GM21717 (cell line): ENCODE measurements around the gene DAG1.

ENCODE experiments used
- ATAC-seq: cut with Tn5 transposase; IDR thresholded peaks from one replicate; pipeline ENCODE4 v1.9.1; 2021; ENCODE audit warnings: mild to moderate bottlenecking, moderate library complexity; ENCODE audit not compliant: unreplicated experiment

Gene DAG1

DNA sequence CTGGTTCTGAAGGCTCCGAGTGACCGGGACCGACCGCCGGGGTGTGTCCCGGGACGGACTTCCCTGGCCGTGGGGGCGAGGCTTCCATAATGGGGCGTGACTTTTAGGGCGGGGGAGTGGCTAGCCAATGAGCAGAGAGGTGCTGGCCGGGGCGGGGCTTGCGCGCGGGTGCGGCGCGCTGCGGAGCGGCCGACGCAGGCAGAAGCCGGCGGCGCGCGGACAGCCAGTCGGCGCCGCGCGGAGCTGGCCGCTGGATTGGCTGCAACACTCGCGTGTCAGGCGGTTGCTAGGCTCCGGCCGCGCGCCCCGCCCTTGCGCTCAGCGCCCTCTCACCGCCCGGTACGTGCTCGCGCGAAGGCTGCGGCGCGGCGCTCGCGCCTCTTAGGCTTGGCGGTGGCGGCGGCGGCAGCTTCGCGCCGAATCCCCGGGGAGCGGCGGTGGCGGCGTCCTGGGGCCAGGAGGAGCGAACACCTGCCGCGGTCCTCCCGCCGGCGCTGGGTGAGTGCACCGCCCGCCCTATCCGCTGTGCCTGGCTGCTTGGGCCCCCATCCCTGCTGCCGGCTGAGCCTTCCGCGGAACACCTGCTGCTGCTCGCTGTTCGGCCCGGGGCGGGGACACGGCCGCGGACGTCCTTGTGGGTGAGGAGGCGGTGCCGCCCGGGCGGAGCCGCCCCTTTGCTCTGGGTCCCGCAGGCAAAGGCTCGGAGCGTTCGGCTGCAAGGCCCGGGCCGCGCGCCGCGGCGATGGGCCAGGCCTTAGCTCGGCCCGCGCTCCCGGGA is at the start of gene DAG1:
Gene DAG1, plus strand, starts transcription at position 332 of the 778 bp plus-strand sequence. CDS start 40,268 bp downstream, outside the sequence.
- ATAC-seq, result peak; percentile 75

DNA sequence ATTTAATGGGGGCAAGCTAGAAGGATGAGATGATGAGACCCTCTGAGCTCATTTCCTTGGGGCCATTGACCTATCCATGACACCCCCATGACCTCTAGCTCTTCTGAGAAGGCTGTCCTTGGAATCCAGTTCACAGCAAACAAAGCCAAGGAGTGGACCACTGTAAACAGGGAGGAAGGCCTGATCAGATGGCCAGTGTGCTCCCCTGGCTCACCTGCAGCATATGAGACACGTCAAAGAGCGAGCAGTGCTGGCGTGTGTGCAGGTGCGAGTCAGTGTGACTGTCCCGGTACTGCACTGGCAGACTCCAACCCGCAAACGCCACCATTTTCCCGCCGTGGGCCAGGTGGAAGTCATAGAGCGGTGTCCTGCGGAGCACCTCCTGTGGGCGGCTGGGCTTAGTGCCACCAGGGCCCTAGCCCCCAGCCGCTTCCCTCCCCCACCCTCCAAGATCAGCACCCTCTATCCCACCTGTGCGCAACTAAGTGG is 48.1 kb upstream of the DAG1 start:
- ATAC-seq, result no peak

DNA sequence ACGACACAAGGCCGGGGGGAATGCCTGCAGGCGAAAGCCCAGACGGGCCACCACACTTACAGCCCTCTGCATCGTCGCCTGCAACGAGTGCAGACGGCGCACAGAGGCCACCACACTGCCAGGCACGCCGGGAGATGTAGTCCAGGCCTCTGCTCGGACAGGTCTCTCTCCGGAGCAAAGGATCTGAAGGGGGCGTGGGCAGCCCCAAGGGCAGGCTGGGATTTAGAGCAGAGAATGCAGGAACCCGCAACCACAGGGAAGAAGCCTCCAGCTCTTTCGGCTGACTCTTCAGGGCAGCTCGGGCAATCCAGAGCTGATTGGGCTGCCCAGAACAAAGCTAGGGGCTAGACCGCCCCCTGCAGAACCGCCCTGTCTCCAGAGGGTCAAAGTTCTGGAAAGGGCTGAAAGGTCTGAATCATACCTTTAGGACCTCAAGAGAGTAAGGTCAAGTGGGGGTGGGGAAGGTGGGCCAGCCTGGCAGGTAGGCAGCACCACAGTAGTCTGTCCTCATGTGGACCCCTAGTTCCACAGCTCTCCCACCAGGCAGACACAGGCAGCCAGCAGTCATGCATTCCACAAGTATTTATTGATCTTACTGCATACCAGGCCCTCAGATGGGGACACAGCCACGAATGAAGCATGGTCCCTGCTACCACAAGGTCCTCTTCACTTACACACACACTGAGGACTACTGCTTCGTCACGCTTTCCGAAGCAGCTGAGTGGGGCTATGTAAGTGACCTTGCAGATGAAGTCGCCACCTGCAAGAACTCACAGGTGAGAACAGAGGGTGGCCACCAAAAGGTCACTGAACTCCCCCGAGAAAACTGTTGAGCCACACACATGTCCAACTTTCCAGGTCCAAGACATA is 47.5 kb upstream of the DAG1 start, which contains the start of gene AMT:
Gene AMT, minus strand, starts transcription at position 95 of the 870 bp plus-strand sequence. Its CDS starts 23 bp downstream, at position 72.
- ATAC-seq, result no peak

DNA sequence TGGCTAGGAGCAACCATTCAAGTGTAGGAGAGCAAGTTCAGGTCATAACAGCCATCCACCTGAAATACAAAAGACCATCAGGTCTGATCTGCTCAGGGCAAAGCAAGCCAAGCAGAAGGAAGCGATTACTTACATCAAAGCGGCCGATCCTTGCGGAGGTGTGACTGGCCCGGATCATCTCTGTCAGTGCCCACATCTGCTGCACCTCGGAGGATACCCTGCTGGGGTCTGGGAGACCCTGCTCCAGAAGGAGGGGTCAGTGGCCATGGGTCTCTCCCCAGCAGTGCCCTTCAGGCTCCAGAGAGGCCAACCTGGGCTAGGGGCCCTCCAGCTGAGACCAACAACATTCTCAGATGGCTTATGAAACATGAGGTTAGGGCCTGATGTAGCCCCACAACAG is 45.3 kb upstream of the DAG1 start:
- no peak for ATAC-seq

DNA sequence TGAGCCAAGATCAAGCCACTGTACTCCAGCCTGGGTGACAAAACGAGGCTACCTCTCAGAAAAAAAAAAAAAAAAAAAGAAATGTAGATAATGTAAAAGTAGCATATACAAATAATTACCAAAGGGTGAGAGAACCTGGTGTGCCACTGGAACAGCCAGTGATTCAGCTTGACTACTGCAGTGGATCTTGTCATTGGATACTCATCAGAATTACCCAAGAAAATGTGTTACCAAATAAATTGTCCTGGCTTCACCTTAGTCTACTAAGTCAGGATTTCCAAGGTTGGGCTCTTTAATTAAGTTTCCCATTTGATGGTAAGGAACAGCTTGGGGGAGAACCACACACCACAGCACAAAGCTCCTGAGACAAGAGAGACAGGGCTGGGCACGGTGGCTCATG is 42.5 kb upstream of the DAG1 start:
- no peak for ATAC-seq

DNA sequence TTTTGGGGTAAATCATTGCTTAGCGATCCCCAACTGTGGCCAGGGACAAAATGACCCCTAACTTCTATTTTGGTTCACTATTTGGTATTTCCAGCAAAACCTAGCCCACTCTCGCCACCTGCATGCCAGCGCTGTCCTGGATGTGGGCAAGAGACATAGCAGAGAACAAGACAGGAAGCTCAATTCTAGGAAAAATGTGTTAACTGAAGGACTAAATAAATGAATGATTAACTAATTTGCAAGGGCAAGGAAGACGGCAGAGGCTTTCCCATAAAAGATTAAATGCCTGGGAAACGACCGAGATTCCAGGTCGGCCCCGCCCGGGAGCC is 41.4 kb upstream of the DAG1 start:
- no peak for ATAC-seq

DNA sequence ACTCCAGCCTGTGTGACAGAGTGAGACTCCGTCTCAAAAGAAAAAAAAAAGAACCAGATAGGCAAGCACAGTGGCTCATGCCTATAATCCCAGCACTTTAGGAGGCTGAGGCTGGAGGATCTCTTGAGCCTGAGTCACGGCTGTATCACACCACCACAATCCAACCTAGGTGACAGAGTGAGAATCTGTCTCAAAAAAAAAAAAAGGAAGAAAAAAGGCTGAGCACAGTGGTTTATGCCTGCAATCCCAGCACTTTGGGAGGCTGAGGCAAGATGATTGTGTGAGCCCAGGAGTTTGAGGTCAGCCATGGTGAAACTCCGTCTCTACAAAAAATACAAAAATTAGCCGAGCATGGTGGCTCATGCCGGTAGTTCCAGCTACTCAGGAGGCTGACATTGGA is 35.3 kb upstream of the DAG1 start:
- ATAC-seq, result no peak

DNA sequence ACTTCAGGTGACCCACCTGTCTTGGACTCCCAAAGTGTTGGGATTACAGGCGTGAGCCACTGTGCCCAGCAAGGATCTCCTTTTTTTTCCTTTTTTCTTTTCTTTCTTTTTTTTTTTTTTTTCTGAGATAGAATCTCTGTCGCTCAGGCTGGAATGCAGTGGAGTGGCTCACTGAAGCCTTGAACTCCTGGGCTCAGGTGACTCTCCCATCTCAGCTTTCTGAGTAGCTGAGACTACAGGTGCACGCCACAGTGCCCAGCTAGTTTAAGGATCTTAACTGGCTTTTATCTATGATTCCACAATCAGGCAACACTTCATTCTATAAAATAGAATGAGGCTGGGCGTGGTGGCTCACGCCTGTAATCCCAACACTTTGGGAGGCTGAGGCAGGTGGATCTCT is 24.7 kb upstream of the DAG1 start:
- no peak for ATAC-seq

DNA sequence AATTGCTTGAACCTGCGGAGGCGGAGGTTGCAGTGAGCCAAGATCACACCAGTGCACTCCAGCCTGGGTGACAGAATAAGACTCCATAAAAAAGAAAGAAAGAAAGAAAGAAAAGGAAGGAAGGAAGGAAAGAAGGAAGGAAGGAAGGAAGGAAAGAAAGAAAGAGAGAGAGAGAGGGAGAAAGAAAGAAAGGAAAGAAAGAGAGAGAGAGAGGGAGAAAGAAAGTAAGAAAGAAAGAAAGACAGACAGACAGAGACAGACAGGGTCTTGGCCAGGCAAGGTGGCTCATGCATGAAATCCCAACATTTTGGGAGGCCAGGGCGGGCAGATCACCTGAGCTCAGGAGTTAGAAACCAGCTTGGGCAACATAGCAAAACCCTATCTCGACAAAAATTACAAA is 16.4 kb upstream of the DAG1 start:
- ATAC-seq, result no peak

DNA sequence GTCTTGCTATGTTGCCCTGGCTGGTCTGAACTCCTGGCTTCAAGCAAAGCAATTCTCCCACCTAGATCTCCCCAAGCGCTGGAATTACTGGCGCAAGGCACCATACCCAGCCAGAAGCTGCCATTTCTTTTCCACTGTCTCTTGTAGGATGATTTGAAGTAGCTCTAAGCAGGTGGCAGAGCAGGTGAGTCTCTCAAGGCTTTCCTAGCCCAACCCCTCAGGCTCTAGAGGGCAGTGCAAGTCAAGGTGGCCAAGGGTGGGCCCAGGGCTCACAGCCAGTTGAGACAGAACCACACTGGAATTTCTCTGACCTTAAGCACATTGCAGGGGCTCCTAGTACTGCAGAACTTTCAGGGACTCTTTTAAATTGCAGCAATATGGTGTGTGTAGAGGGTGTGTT is 15.6 kb upstream of the DAG1 start:
- ATAC-seq, result no peak

DNA sequence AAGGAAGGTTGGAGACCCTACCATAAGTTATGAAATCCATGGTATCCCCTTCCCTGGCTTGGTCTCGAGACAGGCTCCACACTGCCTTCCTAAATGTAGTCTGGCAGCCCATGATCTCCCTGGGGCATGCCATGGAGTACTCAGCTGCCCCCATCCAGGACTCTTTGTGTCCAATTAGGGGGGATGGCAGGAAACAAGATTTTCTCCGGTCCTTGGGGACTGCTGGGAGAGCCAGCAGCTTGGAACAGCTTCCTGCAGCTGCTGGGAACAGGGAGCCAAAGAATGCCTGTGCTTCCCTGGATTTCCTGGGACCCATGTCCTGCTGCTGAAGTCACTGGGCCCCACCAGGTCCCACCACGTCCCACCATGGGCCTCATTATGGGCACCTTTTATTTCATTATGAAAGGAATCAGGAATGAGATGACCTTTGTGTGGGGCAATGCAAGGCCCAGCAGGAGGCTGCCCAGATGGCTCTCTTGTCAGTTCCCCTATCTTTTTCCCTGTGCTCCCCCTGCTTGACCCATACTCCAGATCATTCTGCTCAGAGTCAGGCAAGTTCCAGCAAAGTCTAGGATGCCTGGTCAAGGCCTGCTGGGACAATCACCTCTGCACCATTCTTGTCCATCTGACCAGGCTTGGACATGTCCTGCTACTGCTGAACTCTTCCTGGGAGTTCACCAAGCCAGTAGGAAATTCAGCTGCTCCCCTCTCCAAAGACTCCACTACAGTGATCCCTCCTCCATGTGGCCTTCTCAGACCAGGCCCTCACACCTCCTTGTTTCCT is 15.0 kb upstream of the DAG1 start:
- no peak for ATAC-seq

DNA sequence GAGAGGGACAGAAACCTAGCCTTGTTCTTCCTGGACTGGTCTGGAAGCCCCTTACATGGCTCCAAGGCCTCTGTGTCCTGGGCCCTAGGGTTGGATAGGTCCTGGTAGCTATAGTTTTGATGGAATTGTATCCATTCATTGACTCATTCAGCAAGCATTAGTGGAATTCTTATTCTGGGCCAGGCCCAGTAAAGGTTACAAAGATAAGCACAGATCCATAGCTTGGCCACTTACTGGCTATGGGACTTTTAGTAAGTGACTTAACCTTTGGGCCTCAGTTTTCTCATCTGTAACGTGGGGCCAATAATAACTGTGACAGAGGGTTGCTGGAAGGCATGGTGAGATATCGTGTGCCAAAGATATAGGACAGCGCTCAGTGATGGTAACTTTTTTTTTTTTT is 13.6 kb upstream of the DAG1 start:
- no peak for ATAC-seq

DNA sequence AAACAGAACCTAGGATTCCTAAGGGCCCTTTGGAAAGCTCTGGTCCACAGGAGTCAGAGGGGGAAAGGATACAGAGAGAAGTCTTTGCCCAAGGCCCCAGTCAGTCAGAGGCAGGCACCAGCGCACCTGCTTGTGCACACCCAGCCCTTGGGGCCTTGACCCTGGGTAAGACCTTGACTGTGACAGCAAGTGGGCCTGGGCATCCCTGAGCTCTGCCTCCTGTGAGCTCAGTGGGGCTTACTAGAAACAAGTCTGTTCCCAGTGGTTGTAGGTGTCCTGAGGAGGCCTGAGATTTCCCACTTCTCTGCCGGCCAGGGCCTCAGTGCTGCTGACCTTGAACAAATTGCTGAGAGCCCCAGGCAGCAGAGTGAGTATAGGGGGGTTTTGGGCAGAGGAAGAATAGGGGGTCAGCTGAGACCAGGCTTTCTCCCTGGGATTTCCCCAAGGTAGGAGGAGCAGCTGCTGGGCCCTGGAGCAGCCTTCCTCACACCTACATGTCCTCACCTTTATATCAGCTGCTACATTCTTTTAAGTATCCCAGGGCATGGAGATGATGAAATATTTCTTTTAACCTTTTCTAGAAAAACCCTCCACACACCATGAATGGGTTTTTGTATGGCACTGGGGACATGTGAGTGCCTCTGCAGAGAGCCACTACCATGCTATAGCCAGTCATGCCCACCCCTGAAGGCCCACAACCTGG is 9.7 kb upstream of the DAG1 start:
- no peak for ATAC-seq

DNA sequence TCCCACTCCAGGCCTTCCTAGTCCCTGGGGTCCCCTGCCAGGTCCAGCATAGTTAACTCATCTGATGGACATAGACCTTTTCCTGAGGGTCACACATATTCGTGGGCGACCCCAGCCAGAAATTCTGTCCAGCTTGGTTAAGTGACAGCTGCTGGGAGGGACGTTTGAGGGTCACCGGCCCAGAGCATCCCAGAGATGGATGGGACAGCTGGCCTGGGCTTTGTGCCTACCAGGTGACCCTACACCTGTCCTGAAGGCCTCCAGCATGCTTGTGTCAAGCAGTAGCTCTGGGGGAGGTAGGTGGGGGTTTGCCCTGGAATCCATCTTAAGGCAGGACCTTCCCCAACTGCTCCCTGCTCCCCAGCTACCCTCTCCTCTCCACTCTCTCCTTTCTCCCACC is 9.1 kb upstream of the DAG1 start:
- ATAC-seq, result no peak

DNA sequence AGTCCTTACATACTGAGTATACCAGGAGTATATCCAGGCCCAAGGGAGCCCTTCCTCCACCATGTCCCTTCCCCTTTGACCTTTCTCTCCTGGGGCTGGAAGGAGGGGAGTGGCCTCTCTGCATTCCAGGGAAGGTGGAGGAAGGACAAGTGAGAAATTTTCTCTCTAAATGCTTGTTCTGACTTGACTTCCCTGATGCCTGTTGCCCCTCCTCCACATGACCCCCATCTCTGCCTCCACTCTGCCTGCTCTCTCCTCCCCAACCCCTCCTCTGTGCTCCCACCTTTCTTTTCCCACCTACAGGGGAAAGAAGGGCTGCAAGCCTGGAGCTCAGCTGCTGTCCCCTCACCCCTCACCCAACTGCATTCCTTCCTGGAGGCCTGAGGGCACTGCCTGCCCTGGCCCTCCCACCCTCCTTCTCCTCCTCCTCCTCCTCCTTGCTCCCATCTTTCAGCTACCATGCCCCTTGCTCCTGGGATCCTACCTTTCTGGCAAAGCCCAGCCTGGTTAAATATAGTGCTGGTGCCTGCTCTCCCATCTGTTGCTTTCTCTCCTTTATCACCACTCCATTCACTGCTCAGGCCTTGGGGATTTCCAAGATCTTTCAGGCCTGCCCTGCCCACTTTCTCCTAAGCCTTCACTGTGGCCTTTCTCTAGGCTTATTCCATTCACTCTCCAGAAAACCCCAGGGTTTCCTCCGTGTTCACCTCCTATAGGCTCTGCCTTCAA is 8.5 kb upstream of the DAG1 start:
- no peak for ATAC-seq

DNA sequence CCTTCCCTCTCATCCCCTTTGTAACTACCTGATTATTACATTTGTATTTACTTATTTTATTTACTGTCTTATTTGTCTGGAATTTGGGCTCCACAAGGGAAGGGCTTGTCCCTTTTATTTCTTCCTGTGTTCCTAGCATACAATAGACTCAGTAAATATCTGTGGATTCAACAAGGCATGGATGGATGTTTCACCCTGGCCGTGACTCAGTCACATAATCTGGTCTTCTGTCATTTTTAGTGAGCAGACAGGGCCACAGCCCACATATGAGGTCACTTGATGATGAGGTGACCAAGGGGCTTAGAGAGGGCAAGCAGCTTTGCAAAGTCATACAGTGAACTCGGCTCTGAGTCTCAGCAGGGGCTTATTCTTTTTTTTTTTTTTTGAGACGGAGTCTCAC is 7.8 kb upstream of the DAG1 start:
- ATAC-seq, result no peak

DNA sequence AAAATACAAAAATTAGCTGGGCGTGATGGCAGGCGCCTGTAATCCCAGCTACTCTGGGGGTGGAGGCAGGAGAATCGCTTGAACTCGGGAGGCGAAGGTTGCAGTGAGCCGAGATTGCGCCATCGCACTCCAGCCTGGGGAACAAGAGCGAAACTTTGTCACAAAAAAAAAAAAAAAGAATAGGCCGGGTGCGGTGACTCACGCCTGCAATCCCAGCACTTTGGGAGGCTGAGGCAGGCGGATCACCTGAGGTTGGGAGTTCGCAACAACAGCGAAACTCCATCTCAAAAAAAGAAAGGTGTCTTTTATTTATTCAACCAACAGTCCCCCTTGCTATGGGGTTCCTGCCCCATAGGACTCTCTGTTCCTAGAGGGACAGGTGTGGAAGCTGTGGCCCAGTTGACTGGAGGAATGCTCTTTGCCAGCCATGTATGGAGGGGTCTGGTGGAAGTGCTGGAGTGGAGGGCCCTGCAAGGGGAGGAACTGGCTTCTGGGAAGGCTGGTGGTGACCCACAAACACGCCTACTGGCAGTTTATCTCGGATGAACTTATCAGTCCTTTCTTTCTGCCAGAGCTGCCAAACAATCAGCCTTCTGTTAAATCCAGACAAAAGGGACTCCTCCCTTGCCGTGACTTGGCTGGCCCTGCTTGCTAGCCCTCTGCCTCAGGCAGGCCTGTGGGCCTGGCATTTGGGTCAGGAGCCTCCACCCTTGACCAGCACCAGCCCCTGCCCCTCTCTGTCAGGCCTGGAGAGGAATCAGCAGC is 4.6 kb upstream of the DAG1 start:
- ATAC-seq, result no peak

DNA sequence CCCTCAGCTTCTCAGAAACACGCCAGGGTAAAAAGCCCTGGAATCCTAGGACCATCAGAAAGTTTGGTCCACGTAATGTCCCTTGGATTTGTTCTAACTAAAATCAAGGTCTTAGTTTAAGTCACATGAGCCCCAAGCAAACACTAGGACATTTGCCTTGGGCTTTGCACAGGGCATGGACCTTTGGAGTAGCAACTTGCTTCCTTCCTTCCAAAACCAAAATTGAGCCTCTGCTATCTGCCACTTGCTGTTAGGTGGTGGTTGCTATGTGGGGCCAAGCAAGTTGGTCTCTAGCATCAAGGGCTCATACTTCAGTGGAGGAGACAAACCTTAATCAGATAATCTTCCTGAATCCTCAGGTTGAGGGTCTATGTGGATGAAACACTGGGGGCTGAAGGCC is 4.0 kb upstream of the DAG1 start:
- ATAC-seq, result no peak
